Measurements from ENCODE around the gene CCDC188.
A peak's percentile ranks its signal among the peaks of the same experiment; 100 is the strongest.

CCDC188 gene

DNA sequence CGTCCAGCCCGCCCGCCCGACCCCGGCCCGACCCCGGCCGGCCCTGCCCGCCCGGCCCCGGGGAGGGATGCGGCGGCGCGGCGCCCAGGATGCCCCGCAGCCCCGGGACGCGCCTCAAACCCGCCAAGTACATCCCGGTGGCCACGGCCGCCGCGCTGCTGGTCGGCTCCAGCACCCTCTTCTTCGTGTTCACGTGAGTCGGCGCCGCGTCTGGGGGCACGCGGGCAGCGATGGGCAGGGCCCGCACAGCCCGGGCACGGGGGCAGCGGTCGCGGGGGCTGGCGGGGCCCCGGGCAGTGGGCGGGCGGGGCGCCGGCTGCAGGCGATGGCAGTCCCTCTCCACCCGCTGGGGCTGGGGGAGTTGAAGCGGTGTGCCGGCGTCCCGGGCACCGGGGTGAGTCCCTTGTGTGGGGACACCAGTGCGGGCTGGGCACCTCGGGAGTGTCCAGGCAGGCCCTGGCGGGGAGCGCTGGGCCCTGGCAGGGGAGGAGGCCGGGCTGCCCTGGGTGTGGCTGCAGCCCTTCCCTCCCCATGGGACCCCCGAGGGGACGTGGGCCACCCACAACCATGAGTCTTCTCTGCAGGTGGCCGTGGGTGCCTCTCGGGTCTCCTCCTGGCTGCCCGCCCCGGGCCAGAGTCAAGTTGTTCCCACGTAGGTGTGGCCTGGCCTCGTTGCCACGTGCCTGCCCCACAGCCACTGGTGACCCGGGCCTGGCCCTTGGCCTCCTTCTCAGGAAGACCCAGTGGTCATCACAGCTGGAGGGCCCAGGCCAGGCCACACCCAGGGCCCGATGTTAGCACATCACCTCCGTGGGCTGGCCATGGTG lies 18.8 kb downstream of the CCDC188 start:
- no peak for DNase-seq (ENCODE audit: low read depth)

DNA sequence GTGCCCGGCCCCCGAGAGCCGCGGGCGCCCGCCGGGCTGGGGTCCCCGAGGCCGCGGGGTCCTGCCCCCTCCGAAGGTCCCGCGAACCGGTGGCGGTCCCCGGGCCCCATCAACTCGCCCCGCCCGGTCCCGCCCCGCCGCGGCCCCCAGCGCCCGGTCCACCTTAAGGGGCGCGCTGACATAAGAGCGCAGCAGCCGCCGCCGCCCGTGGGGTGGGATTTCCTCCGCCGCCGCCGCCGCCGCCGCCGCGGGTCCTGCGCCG lies 19.3 kb downstream of the CCDC188 start, which contains the start of gene ZDHHC8:
TSS of gene ZDHHC8 (plus strand) at position 208 of the 262 bp plus-strand sequence. CDS start 144 bp downstream, outside the sequence.
- peak; percentile 35 for DNase-seq (ENCODE audit: low read depth)

DNA sequence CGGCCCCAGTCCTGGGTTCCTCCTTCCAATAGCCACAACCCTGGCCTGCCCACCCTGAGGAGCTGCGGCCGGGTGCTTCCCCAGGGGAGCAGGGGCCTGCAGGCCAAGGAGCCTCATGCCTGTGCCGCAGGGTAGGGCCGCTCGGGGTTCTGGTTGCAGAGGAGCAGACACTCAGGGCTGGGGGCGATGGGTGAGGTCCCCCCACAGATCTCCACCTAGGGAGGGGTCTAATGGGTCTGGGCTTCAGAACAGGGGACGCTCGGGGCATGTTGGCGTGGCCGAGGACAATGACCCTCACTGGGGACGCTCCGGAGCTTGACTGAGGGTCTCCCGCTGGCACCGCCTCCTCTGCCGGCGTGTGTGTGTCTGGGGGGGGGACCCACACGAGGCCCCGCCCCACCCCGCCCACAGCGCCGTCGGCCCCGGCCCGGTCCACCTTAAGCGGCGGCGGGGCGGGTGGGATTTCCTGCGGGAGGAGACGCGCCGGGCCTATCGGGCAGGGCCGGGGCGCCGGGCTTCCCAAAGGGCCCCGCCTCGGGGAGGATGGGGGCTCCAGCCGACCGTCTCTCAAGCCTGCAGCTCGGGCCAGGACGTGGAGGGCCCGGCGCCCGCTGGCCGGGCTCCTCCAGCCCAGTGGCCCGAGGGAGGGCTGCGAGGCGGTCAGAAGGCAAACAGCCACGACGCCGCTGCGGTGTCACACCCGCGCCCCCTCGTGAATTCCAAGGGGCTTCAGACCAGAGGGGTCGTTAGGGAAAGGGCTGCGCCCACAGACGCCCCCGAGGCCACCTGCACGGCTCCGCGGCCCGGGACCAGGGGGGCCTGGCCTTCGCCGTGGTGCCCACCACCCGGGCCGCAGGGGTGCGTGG lies 19.9 kb downstream of the CCDC188 start:
- peak; percentile 74 for DNase-seq (ENCODE audit: low read depth)

DNA sequence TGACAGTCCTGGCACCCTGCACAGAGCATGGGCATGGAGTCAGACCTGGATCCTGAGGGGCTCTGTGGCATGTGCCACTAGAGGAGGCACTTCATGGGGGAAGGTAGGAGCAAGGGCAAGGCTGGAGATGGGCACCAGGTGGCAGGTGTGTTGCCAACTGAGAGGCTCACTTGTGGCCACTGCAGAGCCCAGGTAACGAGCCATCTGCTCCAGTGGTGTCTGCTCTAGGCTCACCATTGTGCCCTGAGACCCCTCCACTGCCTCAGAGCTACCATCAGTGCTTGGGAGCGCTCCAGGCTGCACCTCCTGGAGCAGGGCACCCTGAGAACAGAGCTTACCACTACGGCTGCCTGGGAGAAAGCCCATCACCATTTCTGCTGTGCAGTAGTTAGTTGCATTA lies 20.5 kb downstream of the CCDC188 start:
- no peak for DNase-seq (ENCODE audit: low read depth)

DNA sequence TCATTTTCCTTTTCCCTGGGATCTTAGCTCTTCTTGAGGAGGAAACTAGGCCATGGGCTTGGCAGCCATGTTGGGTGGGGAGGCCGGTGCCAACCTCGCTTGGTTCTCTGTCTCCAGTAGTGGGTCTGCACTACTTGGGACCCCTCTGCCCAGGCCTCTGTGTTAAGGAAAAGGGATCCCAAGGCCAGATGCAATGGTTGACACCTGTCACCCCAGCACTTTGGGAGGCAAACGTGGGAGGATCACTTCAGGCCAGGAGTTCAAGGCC lies 21.2 kb downstream of the CCDC188 start:
- no peak for DNase-seq (ENCODE audit: low read depth)

DNA sequence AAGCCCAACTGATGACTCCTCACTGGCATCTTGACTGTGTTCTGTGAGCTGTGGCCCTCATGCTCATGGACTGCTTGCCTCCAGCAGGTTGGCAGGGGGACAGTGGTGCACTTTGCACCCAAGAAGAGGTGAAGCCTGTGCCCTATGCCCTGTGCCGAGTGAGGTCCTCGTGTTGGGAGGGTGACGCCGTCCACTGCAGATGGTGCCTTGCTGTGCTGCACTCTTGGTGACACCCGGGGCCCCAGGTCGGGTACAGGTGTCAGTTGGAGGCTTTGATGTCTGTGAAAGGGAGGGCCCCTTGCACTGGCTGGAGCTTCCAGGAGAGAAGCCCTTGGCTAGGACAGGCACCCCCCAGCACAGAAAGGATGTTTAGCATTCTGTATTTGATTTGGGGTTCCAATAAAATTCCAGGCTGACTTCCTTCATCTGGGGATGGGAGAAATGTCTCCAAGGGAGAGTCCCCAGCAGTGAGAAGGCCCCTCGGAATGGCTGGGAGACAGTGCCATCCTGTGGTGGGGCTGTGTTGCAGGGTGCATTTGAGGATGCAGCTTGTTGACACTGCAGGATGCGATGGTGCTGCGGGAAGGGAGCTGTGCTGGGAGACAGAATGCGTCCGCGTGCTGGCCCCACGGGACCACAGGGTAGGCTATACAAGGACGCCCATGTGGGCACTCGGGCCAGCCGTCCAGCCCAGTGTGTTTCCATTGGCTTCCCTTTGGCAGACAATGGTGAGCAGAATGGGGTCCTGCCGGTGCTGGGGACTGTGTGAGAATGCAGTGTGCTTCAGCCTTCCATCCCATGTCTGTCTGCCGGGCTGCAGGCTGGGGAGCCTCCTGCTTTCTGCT lies 21.7 kb downstream of the CCDC188 start:
- DNase-seq (ENCODE audit: low read depth): no peak

DNA sequence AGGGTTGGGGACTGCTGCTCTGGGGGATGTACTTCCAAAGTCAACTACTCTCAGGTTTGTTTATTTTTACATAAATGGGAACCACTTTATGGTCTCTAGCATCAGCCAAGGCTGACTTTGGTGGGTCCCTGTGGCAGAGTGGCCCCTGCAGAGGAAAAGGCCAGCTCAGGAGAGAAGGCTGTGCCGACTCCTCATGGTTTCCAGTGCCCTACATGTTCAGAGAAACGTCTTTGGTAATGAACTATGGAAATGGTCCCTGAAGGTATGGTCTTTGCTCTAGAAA lies 22.3 kb downstream of the CCDC188 start:
- DNase-seq (ENCODE audit: low read depth): no peak

DNA sequence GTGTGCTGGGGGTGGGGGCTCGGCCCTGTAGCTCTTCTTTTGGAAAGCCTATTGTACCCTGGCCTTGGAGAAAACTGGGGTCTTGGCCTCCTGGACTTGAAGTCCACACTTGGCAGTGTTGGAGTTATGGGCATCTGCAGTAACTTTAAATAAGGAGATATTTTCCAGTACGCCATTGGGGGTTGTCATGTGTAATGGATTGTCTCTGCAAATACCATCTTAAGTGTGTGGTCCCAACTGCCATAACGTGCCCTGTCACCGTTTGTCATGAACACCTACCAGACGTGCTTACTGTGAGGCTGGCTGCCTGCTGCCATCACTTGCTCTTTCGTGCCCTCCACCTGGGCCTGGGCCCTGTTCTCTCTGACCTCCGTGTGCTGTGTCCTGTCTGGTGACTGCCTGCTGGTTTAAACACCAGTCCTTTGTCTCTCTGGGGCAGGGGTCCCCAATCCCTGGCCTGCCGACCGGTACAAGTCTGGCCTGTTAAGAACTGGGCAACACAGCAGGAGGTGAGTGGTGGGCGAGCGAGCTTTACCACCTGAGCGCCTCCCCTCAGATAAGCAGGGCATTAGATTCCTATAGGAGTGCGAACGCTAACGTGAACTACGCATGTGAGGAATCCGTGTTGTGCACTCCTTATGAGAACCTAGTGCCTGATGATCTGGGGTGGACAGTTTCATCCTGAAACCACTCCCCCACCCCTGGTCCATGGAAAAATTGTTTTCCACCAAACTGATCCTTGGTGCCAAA lies 22.8 kb downstream of the CCDC188 start:
- DNase-seq (ENCODE audit: low read depth): no peak

DNA sequence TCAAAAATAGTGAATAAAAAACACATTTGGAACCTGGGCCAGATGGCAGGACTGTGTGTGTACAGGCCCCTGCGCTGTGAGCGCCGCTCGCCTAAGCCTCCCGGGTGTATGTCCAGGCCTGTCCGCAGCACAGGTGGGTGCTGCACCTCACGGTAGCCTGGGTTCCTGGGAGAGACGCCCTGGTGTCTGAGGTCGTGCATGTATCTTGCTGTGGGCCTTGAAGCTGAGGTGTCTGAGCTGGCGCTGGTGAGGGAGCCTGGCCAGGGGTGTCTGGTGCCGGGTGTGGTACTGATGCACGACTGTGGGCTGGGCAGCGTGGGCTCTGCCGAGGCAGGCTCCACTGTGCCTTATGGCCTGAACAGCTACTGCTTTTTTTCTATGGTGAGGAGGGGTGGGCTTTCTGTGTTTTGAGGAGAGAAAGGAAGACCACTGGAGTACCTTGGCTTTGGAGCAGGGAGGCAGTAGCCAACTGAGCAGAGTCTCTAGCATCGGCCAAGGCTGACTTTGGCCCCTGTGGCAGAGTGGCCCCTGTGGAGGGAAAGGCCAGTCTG lies 23.5 kb downstream of the CCDC188 start:
- no peak for DNase-seq (ENCODE audit: low read depth)

DNA sequence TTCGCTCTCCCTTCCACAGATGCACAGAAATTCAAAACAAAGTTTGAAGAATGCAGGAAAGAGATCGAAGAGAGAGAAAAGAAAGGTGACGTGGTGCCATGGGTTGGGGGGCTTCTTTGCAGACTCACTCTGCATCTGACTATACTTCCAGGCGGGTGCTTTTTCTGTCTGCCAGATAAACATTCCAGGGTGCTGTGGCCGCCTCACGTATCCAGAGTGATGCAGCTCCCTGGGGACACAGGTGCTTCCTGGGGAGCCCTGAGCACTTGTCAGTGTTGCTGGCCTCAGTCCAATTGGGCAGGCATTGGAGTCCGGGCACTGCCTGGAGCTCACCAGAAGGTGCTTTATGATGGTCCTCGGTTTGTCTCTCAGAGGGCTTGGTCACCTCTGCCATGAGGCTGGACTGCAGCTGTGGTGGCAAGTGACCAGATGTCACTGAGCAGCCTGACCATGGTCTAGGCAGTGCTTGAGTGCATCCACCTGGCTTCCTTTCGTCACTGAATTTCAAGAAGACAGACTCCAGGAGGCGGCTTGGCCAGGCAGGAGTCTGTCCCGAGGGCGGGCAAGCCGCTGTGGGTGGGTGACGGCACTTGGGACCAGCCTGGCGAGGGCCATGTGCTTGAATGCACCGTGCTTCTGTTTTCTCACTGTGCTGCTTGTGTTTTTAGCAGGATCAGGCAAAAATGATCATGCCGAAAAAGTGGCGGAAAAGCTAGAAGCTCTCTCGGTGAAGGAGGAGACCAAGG lies 24.4 kb downstream of the CCDC188 start:
- no peak for DNase-seq (ENCODE audit: low read depth)

DNA sequence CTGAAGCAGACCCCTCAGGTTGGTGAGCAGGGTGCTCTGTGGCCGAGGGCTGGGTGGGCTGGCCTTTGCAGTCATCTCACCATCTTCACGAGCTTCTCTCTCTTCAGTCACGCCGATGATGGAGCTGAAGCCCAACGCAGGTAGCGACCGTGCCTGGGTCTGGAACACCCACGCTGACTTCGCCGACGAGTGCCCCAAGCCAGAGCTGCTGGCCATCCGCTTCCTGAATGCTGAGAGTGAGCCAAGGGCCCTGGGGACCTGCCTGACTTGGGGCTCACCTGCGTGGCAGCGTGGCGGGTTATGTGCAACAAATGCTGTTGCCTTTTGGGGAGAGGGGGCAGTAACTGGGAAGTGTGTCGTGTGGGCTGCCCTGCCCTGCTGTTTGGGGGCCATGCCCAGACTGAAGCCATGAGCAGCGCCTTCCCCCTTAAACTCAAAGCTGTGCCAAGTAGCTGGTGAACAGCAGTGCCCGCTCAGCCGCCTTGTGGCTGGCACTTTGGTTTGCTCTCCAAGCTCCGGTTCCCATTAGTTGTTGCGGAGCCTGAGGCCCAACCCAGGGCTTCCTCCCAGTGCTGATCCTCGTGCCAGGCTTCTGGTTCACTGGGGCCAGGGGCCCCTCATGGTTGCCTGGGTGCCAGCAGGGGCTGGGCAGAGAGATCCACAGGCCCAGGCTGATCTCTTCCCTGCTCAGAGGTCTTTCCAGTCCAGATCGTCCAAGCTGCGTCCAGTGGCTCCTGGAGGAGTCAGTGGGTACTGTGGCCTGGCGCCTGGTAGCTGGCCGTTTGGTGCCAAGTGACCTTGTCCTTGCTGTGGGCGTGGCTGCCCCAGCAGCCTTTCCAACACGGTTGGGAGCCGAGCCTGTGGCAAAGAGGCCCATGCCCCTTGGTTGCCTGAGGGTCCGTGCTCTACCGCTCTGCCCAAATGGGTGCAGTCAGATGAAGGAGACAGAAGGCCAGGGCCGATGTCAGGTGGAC lies 25.4 kb downstream of the CCDC188 start:
- no peak for DNase-seq (ENCODE audit: low read depth)

DNA sequence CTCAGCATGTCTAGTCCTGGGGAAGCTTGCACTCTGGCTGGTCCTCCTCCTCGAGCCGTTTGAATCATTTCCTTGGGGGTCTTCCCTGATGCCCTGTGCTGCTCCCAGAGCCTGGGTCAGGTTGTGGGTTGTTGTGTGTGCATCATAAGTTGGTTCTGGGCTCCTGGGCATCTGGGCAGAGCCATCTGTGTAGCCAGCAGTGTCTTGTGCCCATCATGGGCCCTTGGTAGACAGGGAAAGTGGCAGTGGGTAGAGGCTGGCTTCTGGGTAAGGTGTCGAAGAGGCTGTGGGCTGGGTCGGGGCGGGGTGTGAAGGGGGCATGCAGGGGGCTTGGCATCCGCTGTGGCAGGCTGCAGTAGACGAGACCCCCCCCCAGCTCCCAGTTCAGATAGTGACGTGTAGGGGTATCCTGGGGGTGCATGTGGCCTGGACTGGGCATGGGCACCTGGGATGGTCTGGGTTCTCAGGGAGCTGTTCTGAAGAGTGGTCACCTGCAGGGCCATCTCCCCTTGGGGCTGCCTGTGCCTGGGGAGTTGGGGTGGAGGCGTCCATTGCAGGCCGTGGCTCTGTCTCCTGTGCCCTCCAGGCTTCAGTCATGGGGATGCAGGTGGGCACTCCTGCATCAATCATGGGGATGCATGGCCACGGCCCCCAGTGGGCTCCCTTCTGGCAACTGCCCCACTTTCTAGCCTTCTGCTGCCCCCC lies 26.6 kb downstream of the CCDC188 start:
- no peak for DNase-seq (ENCODE audit: low read depth)

DNA sequence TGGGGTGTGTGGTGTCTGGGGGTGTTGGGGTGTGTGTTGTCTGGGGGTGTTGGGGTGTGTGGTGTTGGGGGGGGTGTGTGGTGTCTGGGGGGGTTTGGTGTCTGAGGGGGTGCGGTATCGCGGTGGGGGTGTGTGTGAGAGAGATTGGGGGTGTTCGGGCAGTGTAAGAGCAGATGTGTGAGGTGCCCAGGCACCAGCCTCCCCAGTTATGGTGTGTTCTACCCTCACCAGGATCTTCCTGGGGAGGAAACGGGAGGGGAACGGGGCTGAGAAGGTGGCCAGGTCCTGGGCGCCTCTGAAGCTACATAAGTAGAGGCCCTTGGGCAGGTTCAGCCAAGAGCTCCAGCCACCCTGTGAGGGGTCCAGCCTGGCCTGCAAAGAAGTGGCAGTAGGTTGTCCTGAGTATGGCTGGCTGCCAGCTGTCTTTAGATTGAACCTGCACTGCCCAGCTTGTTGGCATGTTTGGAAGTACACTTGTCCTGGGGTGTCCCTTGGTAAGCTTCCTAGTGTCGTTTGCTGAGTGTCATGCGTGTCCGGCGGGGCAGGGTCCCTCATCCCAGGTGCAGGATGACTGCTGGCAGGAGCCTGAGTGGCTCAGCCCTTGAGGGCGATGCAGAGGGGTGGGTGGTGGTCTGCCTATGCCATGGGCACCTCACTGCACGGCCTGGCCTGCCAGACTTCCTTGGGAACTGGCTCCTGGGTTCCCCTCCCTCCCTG lies 27.3 kb downstream of the CCDC188 start:
- no peak for DNase-seq (ENCODE audit: low read depth)

DNA sequence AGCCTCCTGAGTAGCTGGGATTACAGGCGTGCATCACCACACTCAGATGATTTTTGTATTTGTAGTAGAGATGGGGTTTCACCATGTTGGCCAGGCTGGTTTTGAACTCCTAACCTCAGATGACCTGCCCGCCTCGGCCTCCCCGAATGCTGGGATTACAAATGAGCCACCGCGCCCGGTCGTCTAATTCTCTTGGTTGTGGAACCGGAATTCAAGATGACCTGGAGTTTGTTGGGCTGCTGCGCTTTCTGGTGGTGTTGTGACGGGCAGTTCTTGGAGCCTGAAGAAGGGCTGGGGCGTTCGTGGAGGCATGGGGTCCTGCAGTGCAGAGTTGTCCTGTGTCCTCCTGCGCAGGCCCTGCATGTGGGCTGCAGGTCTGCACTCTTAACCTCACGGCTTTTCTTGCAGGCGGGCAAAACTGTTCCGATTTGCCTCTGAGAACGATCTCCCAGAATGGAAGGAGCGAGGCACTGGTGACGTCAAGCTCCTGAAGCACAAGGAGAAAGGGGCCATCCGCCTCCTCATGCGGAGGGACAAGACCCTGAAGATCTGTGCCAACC lies 28.9 kb downstream of the CCDC188 start:
- DNase-seq (ENCODE audit: low read depth): no peak

DNA sequence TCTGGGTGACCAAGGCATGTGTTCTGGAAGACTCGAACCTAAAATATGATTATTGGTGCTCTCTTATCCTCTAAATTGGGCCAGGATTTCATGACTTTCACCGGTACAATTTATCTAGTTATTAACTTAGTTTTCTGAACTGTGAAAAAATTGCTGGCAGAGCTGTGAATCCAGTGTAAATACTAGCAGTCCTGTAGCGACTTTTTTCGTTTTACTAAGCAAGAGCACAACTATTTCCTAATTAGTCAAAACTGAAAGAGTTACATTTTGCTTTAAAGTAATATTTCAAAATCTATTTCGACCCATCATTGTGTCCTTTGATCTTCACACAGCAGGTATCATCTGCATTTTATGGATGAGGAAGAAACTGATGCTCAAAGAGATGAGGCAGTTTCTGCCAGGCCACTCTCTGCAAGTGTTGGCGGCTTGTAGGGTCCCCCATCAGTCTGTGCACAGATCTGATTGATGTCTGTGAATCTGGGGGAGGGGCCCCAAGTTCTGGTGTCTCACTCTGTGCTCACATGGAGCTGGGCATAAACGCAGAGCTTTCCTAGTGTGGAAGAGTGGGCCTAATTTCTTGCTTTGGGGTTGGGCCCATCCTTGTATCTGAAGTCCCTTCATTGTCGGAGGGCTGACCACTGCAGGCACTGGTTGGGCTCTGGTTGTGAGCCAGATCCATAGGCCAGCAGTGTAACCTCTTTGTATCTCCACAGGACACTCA lies 32.4 kb downstream of the CCDC188 start:
- no peak for DNase-seq (ENCODE audit: low read depth)

DNA sequence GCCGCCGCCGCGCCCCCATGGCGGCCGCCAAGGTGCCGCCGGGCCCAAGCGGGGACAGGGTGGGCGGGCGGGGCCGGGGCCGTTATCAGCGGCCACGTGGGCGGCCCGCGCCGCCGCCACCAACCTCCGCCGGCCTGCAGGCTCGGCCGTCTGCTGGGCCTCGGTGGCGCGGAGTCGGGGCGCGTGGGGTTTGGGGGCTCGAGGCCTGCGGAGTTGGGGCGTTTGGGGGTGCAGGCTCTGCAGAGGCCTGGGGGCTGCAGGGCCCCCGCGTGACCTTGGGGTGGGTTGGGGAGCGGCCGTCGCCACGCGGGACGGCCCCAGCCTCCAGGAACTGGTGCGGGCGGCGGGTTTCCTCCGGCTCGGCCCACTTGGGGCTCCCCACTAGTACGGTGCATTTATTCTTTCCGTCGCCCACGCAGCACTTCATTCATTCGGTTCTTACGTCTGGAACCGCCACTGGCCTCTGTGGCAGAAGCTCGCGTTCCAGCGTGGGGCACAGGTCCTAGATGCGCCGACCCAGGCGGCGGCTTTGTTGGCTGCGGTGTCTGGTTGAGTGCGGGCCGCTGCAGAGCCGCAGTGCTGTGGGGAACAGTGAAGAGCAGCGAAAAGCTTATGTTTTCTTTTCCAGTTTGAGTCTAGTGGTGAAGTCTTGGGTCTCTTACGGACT lies 33.1 kb downstream of the CCDC188 start:
- DNase-seq (ENCODE audit: low read depth): peak; percentile 73

Data from stimulated activated CD8-positive, alpha-beta memory T cell treated with anti-CD3 and anti-CD28 coated beads, Interleukin-4, amount 100 ng/mL, for 24 hours (primary cell).